Neural cell (in vitro differentiated cells): ENCODE results near the gene PEMT.

Experiments used
- CTCF ChIP-seq: fragments of 450-650 bp; IDR thresholded peaks from 2 replicates; pipeline ENCODE4 v1.5.1; 2014; ENCODE audit warnings: antibody characterized with exemption, mild to moderate bottlenecking, moderate library complexity; ENCODE audit not compliant: poor library complexity, severe bottlenecking
- EP300 ChIP-seq: fragments of 450-650 bp; conservative IDR thresholded peaks from 2 replicates; pipeline ENCODE4 v1.6.1; 2014; ENCODE audit warnings: antibody characterized with exemption, mild to moderate bottlenecking, moderate library complexity; ENCODE audit not compliant: poor library complexity, severe bottlenecking
- EZH2 ChIP-seq: fragments of 200-600, 300-800 bp; shearing (Covaris generic), sonication (generic); IDR thresholded peaks from 2 replicates; pipeline ENCODE4 v1.6.1; 2014; ENCODE audit warnings: antibody characterized with exemption, low read length, borderline replicate concordance, mild to moderate bottlenecking; ENCODE audit not compliant: insufficient read depth, poor library complexity, severe bottlenecking
- MXI1 ChIP-seq: fragments of 450-650 bp; conservative IDR thresholded peaks from 2 replicates; pipeline ENCODE4 v1.6.1; 2014; ENCODE audit warnings: antibody characterized with exemption, mild to moderate bottlenecking; ENCODE audit not compliant: poor library complexity, severe bottlenecking
- POLR2AphosphoS5 ChIP-seq: IDR thresholded peaks from 2 replicates; pipeline ENCODE4 v1.6.1; 2012
- TAF1 ChIP-seq: IDR thresholded peaks from 2 replicates; pipeline ENCODE4 v1.6.1; 2012; ENCODE audit warnings: low read depth

- TF ChIP-seq CTCF (no peak), TAF1 (no peak), POLR2AphosphoS5 (no peak), EZH2 (no peak), EP300 (no peak), MXI1 (no peak)
These were observed 55.6 kb downstream of the PEMT start for GRCh38 chr17:17535957-17536356.
